Gastrocnemius medialis (tissue), 4 donors: ENCODE results near the gene CA10. TPM values are rescaled to one million over a fixed set of nuclear protein-coding genes. Genes with fewer than 3 reads are reported as not detected.

Experiments
- ATAC-seq, 2 donors: fragments of 150-250 bp; one replicate each; pipeline ENCODE4 v1.9.1; 2016
- DNase-seq, 2 donors: peaks; one replicate each; pipeline ENCODE4 v3.0.0-alpha.2; 2019
- H3K27ac ChIP-seq, 4 donors: fragments of 200-600 bp; sonication (generic); 1 replicate in 1 of 4; 2 replicates in 3 of 4; pipeline ENCODE4 v1.5.1; 2016 to 2018; ENCODE audit warnings: mild to moderate bottlenecking in 2 of 4, moderate library complexity in 1 of 4
- H3K27me3 ChIP-seq, 3 donors: fragments of 200-600 bp; sonication (generic) in 2 of 3; 1 replicate in 1 of 3; 2 replicates in 2 of 3; pipeline versions ENCODE4 v1.5.1 to v1.6.0; 2016 to 2019; ENCODE audit warnings: mild to moderate bottlenecking in 1 of 3, moderate library complexity in 1 of 3
- H3K36me3 ChIP-seq, 2 donors: fragments of 200-600 bp; sonication (generic) in 1 of 2; one replicate each; pipeline ENCODE4 v1.5.1; 2017 to 2018
- H3K4me1 ChIP-seq, 2 donors: fragments of 200-600 bp; sonication (generic) in 1 of 2; one replicate each; pipeline ENCODE4 v1.5.1; 2016 to 2017; ENCODE audit warnings: mild to moderate bottlenecking in 2 of 2
- H3K4me3 ChIP-seq, 4 donors: fragments of 200-600 bp; sonication (generic) in 3 of 4; 1 replicate in 1 of 4; 2 replicates in 3 of 4; pipeline ENCODE4 v1.5.1; 2016 to 2019; ENCODE audit warnings: mild to moderate bottlenecking in 2 of 4
- H3K9me3 ChIP-seq, 3 donors: fragments of 200-600 bp; sonication (generic) in 2 of 3; 1 replicate in 1 of 3; 2 replicates in 2 of 3; pipeline ENCODE4 v1.5.1; 2016 to 2019
- POLR2A ChIP-seq, 2 donors: fragments of 450-650 bp; IDR thresholded peaks; one replicate each; pipeline ENCODE4 v1.6.1; 2017; ENCODE audit warnings: antibody characterized with exemption in 2 of 2, mild to moderate bottlenecking in 2 of 2, moderate library complexity in 2 of 2
- in situ Hi-C, 4 donors: fragments of 200-750 bp; cut with MboI; loops; one replicate each; pipeline versions ENCODE4 v1.15.0 to v1.8.0; 2017; ENCODE audit warnings: low sequenced_read_pairs in 4 of 4
- intact Hi-C: fragments of 100-400 bp; cut with DNase I; formaldehyde crosslinking; loops from one replicate; pipeline ENCODE4 v1.15.1; 2023; ENCODE audit warnings: low total_unique reads
- total RNA-seq, 4 donors: library from RNA; depleted of rRNA; stranded (reverse); fragments of >200 nt; gene quantifications; one replicate each; pipeline versions ENCODE4 v1.1.0 to v1.2.3, GENCODE V29; 2016
- TF ChIP-seq, protein P1 (sequence below), 5 experiments: fragments of 450-650 bp in 3 of 5; fragments of 200-600 bp in 2 of 5; sonication (generic) in 2 of 5; IDR thresholded peaks in 4 of 5; conservative IDR thresholded peaks in 1 of 5; 1 replicate in 4 of 5; 2 replicates in 1 of 5; pipeline ENCODE4 v1.5.1; 2016 to 2019; ENCODE audit warnings: antibody characterized with exemption in 5 of 5, mild to moderate bottlenecking in 3 of 5, moderate library complexity in 3 of 5

Gene CA10
- total RNA-seq, 4 donors from 2014 or later: not detected

DNA sequence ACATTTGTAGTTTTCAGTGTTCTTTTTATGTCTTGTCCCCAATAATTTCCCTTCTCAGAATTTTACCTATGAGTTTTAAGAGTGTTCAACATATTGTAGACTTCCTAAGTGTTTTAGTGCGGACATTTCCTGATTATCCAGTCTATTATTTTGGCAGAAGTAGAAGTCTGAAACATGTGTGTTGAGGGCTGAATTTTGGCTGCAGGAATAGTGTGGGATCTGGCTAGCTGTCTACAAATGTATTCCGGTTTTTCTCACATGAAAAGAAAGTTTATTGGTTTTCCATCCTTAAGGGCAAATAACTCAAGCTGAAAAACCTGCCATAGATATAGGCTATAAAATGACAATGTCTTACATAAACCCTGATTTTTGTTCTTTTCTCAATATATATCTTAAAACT, 33.0 kb upstream of the CA10 start:
- TF ChIP-seq, protein P1, sequence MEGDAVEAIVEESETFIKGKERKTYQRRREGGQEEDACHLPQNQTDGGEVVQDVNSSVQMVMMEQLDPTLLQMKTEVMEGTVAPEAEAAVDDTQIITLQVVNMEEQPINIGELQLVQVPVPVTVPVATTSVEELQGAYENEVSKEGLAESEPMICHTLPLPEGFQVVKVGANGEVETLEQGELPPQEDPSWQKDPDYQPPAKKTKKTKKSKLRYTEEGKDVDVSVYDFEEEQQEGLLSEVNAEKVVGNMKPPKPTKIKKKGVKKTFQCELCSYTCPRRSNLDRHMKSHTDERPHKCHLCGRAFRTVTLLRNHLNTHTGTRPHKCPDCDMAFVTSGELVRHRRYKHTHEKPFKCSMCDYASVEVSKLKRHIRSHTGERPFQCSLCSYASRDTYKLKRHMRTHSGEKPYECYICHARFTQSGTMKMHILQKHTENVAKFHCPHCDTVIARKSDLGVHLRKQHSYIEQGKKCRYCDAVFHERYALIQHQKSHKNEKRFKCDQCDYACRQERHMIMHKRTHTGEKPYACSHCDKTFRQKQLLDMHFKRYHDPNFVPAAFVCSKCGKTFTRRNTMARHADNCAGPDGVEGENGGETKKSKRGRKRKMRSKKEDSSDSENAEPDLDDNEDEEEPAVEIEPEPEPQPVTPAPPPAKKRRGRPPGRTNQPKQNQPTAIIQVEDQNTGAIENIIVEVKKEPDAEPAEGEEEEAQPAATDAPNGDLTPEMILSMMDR (IDR thresholded peaks at IDR 0.05 in 4 of 5, conservative IDR thresholded peaks at IDR 0.05 in 1 of 5): no peak
- TF ChIP-seq POLR2A (IDR thresholded peaks at IDR 0.05): no peak
- H3K36me3 ChIP-seq: no peaks in the 10 kb centered on the region
- no peak overlapping the region for H3K4me3 ChIP-seq
- in situ Hi-C loops (no loop called here), intact Hi-C loops (no loop called here)
- no peak overlapping the region for H3K27ac ChIP-seq
- H3K27me3 ChIP-seq: no peaks in the 10 kb centered on the region
- no peaks in the 10 kb centered on the region for H3K9me3 ChIP-seq
- H3K4me1 ChIP-seq: no peaks in the 10 kb centered on the region
- no peak for DNase-seq
- no peak for ATAC-seq

DNA sequence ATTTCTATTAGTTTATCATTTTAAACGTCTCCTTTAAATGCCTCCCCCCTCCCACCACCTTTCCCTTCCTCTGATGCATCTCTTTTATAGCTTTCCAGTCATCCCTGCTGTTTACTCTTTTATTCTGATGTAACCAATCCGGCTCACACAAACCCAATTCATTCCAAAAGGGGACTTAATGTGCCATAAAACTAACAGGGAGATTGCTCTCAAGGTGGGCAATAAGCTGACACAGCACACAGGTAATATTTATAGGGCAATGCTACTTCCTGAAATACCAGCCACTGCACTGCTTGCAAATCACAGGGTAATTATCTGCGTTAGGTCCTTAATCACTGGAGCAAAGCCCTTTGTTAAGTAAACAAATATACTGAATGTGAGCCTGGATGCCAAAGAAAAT, 23.3 kb upstream of the CA10 start:
- Histone ChIP-seq H3K9me3 (no peaks in the 10 kb centered on the region), H3K4me1 (no peaks in the 10 kb centered on the region), H3K27ac (no peak overlapping the region), H3K36me3 (no peaks in the 10 kb centered on the region), H3K27me3 (no peaks in the 10 kb centered on the region), H3K4me3 (no peak overlapping the region)
- DNase-seq (no peak), ATAC-seq (no peak)
- intact Hi-C loops: no loop called here
- TF ChIP-seq POLR2A (IDR thresholded peaks at IDR 0.05): no peak
- TF ChIP-seq, protein P1 (IDR thresholded peaks at IDR 0.05 in 4 of 5, conservative IDR thresholded peaks at IDR 0.05 in 1 of 5): no peak
- in situ Hi-C loops: no loop called here

DNA sequence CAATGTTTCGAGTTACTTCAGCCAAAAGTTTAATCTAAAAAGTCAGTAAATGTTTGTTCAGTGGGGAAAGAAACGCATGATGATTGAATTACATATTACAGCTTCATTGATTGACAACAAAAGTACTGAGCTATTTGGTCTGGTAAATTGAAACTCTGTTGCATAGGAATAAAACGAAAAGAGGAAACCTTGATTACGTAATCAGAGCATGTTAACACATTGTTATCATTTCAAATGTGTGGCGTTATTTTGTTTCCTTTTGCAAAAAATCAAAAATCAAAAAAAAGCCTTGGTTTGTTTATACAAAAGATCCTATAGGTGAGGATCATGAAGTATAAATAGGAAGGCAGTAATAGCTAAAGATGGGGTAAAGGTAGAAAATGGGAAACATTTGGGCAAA, 19.5 kb upstream of the CA10 start:
- no peaks in the 10 kb centered on the region for H3K9me3 ChIP-seq
- H3K36me3 ChIP-seq: no peaks in the 10 kb centered on the region
- in situ Hi-C loops: loop anchor here in 1 of 4 donors (10.0 kb wide), 1 partner anchor 57 kb away; no protein-coding TSS in a partner anchor
- H3K4me1 ChIP-seq: no peaks in the 10 kb centered on the region
- DNase-seq (no peak), ATAC-seq (no peak)
- no peak overlapping the region for H3K27ac ChIP-seq
- TF ChIP-seq, protein P1 (IDR thresholded peaks at IDR 0.05 in 4 of 5, conservative IDR thresholded peaks at IDR 0.05 in 1 of 5): no peak
- TF ChIP-seq POLR2A (IDR thresholded peaks at IDR 0.05): no peak
- intact Hi-C loops: no loop called here
- H3K27me3 ChIP-seq: no peaks in the 10 kb centered on the region
- no peak overlapping the region for H3K4me3 ChIP-seq

DNA sequence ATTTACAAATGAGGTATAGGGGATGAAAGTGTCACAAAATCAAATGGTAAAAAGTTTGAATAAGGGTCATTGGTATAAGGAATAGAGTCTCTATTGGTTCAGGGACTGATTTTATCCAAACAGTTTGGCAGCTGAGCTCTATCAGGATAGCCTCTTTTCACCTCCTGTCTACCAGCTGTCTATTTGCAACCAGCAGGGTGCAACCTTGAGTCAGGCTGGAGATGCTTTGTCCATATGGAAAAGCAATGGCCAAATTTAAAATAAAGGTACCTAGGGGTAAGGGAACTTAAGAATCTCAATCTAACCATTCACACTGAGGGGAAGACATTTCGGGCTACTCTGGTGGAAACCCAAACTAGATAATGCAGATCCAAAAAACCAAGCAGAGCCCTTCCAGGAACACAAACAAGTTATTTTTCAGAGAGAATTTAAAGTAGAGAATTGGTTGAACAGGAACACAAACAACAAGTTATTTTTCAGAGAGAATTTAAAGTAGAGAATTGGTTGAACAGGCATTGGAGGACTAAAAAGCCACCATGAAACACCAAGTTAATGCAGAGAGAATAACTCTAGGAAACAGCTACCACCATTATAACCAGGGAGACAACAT, 12.6 kb upstream of the CA10 start:
- DNase-seq (no peak), ATAC-seq (no peak)
- Histone ChIP-seq H3K36me3 (no peaks in the 10 kb centered on the region), H3K4me1 (no peaks in the 10 kb centered on the region), H3K27ac (no peak overlapping the region), H3K9me3 (no peaks in the 10 kb centered on the region), H3K27me3 (no peaks in the 10 kb centered on the region), H3K4me3 (no peak overlapping the region)
- intact Hi-C loops (no loop called here), in situ Hi-C loops (loop anchor here in 1 of 4 donors (10.0 kb wide), 1 partner anchor 64 kb away; no protein-coding TSS in a partner anchor)
- TF ChIP-seq POLR2A (IDR thresholded peaks at IDR 0.05): no peak
- TF ChIP-seq, protein P1 (IDR thresholded peaks at IDR 0.05 in 4 of 5, conservative IDR thresholded peaks at IDR 0.05 in 1 of 5): no peak
